ENCODE data around the gene PPM1L.

PPM1L gene

GRCh38 chr3:160968761-160969160 lies 212.7 kb downstream of the PPM1L start:
- peak; percentile 7 for DNase-seq
- no peaks in the 10 kb centered on the region for H3K79me2 ChIP-seq (ENCODE audit: control insufficient read depth, insufficient read depth, low read length)
- H3K18ac ChIP-seq (ENCODE audit: low read length): no peak overlapping the region
- H3K36me3 ChIP-seq (ENCODE audit: control insufficient read depth, insufficient read depth, low read length): no peaks in the 10 kb centered on the region
- WGBS (ENCODE audit: extremely low coverage, insufficient coverage, low lambda C conversion rate): no CpG with 5 or more reads among the region's 2 CpGs
- no peak overlapping the region for H4K5ac ChIP-seq (ENCODE audit: low read length)
- H3K4me1 ChIP-seq (ENCODE audit: control insufficient read depth, low read depth, low read length): no peaks in the 10 kb centered on the region
- no peak overlapping the region for H4K8ac ChIP-seq (ENCODE audit: low read depth, low read length)
- H3K27ac ChIP-seq (ENCODE audit: low read depth, low read length): no peak overlapping the region
- no peaks in the 10 kb centered on the region for H3K27me3 ChIP-seq (ENCODE audit: insufficient read depth, low read length, poor library complexity)
- no peak overlapping the region for H2BK120ac ChIP-seq (ENCODE audit: low read depth, low read length)
- no peak overlapping the region for H3K56ac ChIP-seq (ENCODE audit: low read length)
- H3K23ac ChIP-seq (ENCODE audit: low read length): no peak overlapping the region
- H3K4me2 ChIP-seq (ENCODE audit: low read length): no peak overlapping the region
- no peak overlapping the region for H3K9ac ChIP-seq (ENCODE audit: low read length)
- no peaks in the 10 kb centered on the region for H3K79me1 ChIP-seq (ENCODE audit: low read length)
- H2AK5ac ChIP-seq (ENCODE audit: low read length): no peak overlapping the region
- H2BK5ac ChIP-seq (ENCODE audit: low read length): no peak overlapping the region
- no peak overlapping the region for H2BK15ac ChIP-seq (replicated peaks; ENCODE audit: low read depth)
- no peak overlapping the region for H3K4ac ChIP-seq (ENCODE audit: low read depth, low read length)
- no peak overlapping the region for H3K4me3 ChIP-seq (ENCODE audit: low read length)

- Histone ChIP-seq H3K4ac (ENCODE audit: low read depth, low read length) (no peak overlapping the region), H3K56ac (ENCODE audit: low read length) (no peak overlapping the region), H4K5ac (ENCODE audit: low read length) (no peak overlapping the region), H2BK15ac (replicated peaks; ENCODE audit: low read depth) (no peak overlapping the region), H3K9ac (ENCODE audit: low read length) (no peak overlapping the region), H3K27ac (ENCODE audit: low read depth, low read length) (no peak overlapping the region), H3K4me3 (ENCODE audit: low read length) (no peak overlapping the region), H3K4me1 (ENCODE audit: control insufficient read depth, low read depth, low read length) (no peaks in the 10 kb centered on the region), H2AK5ac (ENCODE audit: low read length) (no peak overlapping the region), H2BK5ac (ENCODE audit: low read length) (no peak overlapping the region), H3K36me3 (ENCODE audit: control insufficient read depth, insufficient read depth, low read length) (no peaks in the 10 kb centered on the region), H3K27me3 (ENCODE audit: insufficient read depth, low read length, poor library complexity) (no peaks in the 10 kb centered on the region), H3K79me1 (ENCODE audit: low read length) (no peaks in the 10 kb centered on the region), H2BK120ac (ENCODE audit: low read depth, low read length) (no peak overlapping the region), H3K18ac (ENCODE audit: low read length) (no peak overlapping the region), H4K8ac (ENCODE audit: low read depth, low read length) (no peak overlapping the region), H3K4me2 (ENCODE audit: low read length) (no peak overlapping the region), H3K79me2 (ENCODE audit: control insufficient read depth, insufficient read depth, low read length) (no peaks in the 10 kb centered on the region), H3K23ac (ENCODE audit: low read length) (no peak overlapping the region)
- no CpG with 5 or more reads among the region's 2 CpGs for WGBS (ENCODE audit: extremely low coverage, insufficient coverage, low lambda C conversion rate)
- DNase-seq: no peak
Measured at GRCh38 chr3:160973067-160973809, 217.2 kb downstream of the PPM1L start.

- DNase-seq: no peak
Measured at GRCh38 chr3:160977773-160978172, 221.7 kb downstream of the PPM1L start.

GRCh38 chr3:160980740-160981139 lies 224.7 kb downstream of the PPM1L start:
- Histone ChIP-seq H2AK5ac (ENCODE audit: low read length) (no peak overlapping the region), H3K79me2 (ENCODE audit: control insufficient read depth, insufficient read depth, low read length) (no peaks in the 10 kb centered on the region), H3K23ac (ENCODE audit: low read length) (no peak overlapping the region), H3K4me3 (ENCODE audit: low read length) (no peak overlapping the region), H3K4me1 (ENCODE audit: control insufficient read depth, low read depth, low read length) (no peaks in the 10 kb centered on the region), H3K36me3 (ENCODE audit: control insufficient read depth, insufficient read depth, low read length) (no peaks in the 10 kb centered on the region), H4K5ac (ENCODE audit: low read length) (no peak overlapping the region), H3K9ac (ENCODE audit: low read length) (no peak overlapping the region), H3K56ac (ENCODE audit: low read length) (no peak overlapping the region), H3K79me1 (ENCODE audit: low read length) (no peaks in the 10 kb centered on the region), H3K27ac (ENCODE audit: low read depth, low read length) (no peak overlapping the region), H3K18ac (ENCODE audit: low read length) (no peak overlapping the region), H2BK120ac (ENCODE audit: low read depth, low read length) (no peak overlapping the region), H3K4me2 (ENCODE audit: low read length) (no peak overlapping the region), H2BK15ac (replicated peaks; ENCODE audit: low read depth) (no peak overlapping the region), H2BK5ac (ENCODE audit: low read length) (no peak overlapping the region), H4K8ac (ENCODE audit: low read depth, low read length) (no peak overlapping the region), H3K27me3 (ENCODE audit: insufficient read depth, low read length, poor library complexity) (no peaks in the 10 kb centered on the region), H3K4ac (ENCODE audit: low read depth, low read length) (no peak overlapping the region)
- DNase-seq: no peak
- 100% methylated on average over 1 of the region's 2 CpGs for WGBS (ENCODE audit: extremely low coverage, insufficient coverage, low lambda C conversion rate)

More at GRCh38 chr3:160977773-160978172, 221.7 kb downstream of the PPM1L start:
- Histone ChIP-seq H2BK120ac (ENCODE audit: low read depth, low read length) (no peak overlapping the region), H3K4me3 (ENCODE audit: low read length) (no peak overlapping the region), H3K4ac (ENCODE audit: low read depth, low read length) (no peak overlapping the region), H3K56ac (ENCODE audit: low read length) (no peak overlapping the region), H2AK5ac (ENCODE audit: low read length) (no peak overlapping the region), H3K36me3 (ENCODE audit: control insufficient read depth, insufficient read depth, low read length) (no peaks in the 10 kb centered on the region), H2BK5ac (ENCODE audit: low read length) (no peak overlapping the region), H3K79me2 (ENCODE audit: control insufficient read depth, insufficient read depth, low read length) (no peaks in the 10 kb centered on the region), H3K79me1 (ENCODE audit: low read length) (no peaks in the 10 kb centered on the region), H3K23ac (ENCODE audit: low read length) (no peak overlapping the region), H3K18ac (ENCODE audit: low read length) (no peak overlapping the region), H3K4me1 (ENCODE audit: control insufficient read depth, low read depth, low read length) (no peaks in the 10 kb centered on the region), H4K5ac (ENCODE audit: low read length) (no peak overlapping the region), H2BK15ac (replicated peaks; ENCODE audit: low read depth) (no peak overlapping the region), H3K27me3 (ENCODE audit: insufficient read depth, low read length, poor library complexity) (no peaks in the 10 kb centered on the region), H3K4me2 (ENCODE audit: low read length) (no peak overlapping the region), H4K8ac (ENCODE audit: low read depth, low read length) (no peak overlapping the region), H3K27ac (ENCODE audit: low read depth, low read length) (no peak overlapping the region), H3K9ac (ENCODE audit: low read length) (no peak overlapping the region)

- Histone ChIP-seq H3K4me1 (ENCODE audit: control insufficient read depth, low read depth, low read length) (no peaks in the 10 kb centered on the region), H3K18ac (ENCODE audit: low read length) (no peak overlapping the region), H3K36me3 (ENCODE audit: control insufficient read depth, insufficient read depth, low read length) (no peaks in the 10 kb centered on the region), H4K5ac (ENCODE audit: low read length) (no peak overlapping the region), H3K79me1 (ENCODE audit: low read length) (no peaks in the 10 kb centered on the region), H3K79me2 (ENCODE audit: control insufficient read depth, insufficient read depth, low read length) (no peaks in the 10 kb centered on the region), H3K56ac (ENCODE audit: low read length) (no peak overlapping the region), H3K27me3 (ENCODE audit: insufficient read depth, low read length, poor library complexity) (no peaks in the 10 kb centered on the region), H3K4me3 (ENCODE audit: low read length) (no peak overlapping the region), H3K4me2 (ENCODE audit: low read length) (no peak overlapping the region), H3K4ac (ENCODE audit: low read depth, low read length) (no peak overlapping the region), H2BK15ac (replicated peaks; ENCODE audit: low read depth) (no peak overlapping the region), H4K8ac (ENCODE audit: low read depth, low read length) (no peak overlapping the region), H2BK5ac (ENCODE audit: low read length) (no peak overlapping the region), H3K23ac (ENCODE audit: low read length) (no peak overlapping the region), H2BK120ac (ENCODE audit: low read depth, low read length) (no peak overlapping the region), H2AK5ac (ENCODE audit: low read length) (no peak overlapping the region), H3K9ac (ENCODE audit: low read length) (no peak overlapping the region), H3K27ac (ENCODE audit: low read depth, low read length) (no peak overlapping the region)
- WGBS (ENCODE audit: extremely low coverage, insufficient coverage, low lambda C conversion rate): no CpG with 5 or more reads among the region's 3 CpGs
- DNase-seq: no peak
Measured at GRCh38 chr3:160981217-160981938, 225.3 kb downstream of the PPM1L start.

All from mesendoderm (in vitro differentiated cells).